Rectal smooth muscle tissue (tissue), 1 donor: ENCODE measurements around the gene MAMDC2.
A peak's percentile ranks its signal among the peaks of the same experiment; 100 is the strongest.

Source experiments
- H3K27ac ChIP-seq: one replicate; pipeline ENCODE4 v1.7.0; 2013; ENCODE audit warnings: low read depth, low read length, inconsistent platforms
- H3K27me3 ChIP-seq: one replicate; pipeline ENCODE4 v1.7.0; 2013; ENCODE audit warnings: low read length; ENCODE audit not compliant: control insufficient read depth, insufficient read depth
- H3K36me3 ChIP-seq: one replicate; pipeline ENCODE4 v1.7.0; 2013; ENCODE audit warnings: low read length; ENCODE audit not compliant: control insufficient read depth, insufficient read depth
- H3K4me1 ChIP-seq: one replicate; pipeline ENCODE4 v1.7.0; 2013; ENCODE audit warnings: low read length; ENCODE audit not compliant: control insufficient read depth, insufficient read depth
- H3K4me3 ChIP-seq: one replicate; pipeline ENCODE4 v1.7.0; 2013; ENCODE audit warnings: low read length
- H3K9ac ChIP-seq: one replicate; pipeline ENCODE4 v1.7.0; 2013; ENCODE audit warnings: low read length

MAMDC2 gene

GRCh38 chr9:70056211-70056944 is 12.7 kb downstream of the MAMDC2 start:
- Histone ChIP-seq H3K4me3 (peak overlapping the region; percentile 20), H3K4me1 (peaks cover 79% of the 10 kb centered on the region), H3K9ac (no peak overlapping the region), H3K27me3 (no peaks in the 10 kb centered on the region), H3K27ac (peak overlapping the region; percentile 92), H3K36me3 (no peaks in the 10 kb centered on the region)

GRCh38 chr9:70058569-70059116 is 15.0 kb downstream of the MAMDC2 start:
- Histone ChIP-seq H3K27me3 (no peaks in the 10 kb centered on the region), H3K4me1 (peaks cover 61% of the 10 kb centered on the region), H3K36me3 (no peaks in the 10 kb centered on the region), H3K4me3 (no peak overlapping the region), H3K9ac (no peak overlapping the region), H3K27ac (peak overlapping the region; percentile 60)

DNA sequence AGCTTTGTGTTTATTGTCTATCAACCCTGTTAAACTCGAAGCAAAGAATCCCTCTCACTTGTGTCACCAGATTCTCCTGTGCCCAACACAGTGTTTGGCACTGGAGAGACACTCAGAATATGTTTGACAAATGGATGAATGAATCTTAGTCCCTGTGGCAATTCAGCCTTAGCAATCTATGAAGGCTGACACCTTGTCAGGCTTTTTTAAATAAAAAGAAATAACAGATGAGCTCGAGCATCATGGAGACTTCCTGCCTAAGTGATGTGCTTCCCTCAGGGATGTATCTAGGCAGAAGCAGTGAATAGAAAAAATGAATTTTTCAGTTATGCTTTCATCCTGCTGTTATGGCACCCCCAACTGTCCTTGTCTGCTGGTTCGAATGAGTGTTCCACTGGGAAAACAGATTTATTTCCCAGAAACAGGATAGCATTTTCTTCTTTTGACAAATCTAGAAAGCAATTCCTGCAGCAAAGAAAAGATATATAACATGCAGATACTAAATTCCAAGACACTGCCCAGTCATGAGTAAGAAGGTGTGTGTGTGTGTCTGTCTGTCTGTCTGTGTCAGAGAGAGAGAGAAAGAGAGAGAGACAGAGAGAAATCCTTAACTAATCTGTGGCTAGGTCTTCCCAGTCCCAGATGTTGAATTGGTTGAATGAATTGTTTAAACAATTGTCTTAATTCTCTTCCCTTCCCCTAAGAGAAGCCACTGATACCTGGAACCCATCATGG is 16.7 kb downstream of the MAMDC2 start:
- peak overlapping the region; percentile 60 for H3K27ac ChIP-seq
- H3K27me3 ChIP-seq: no peaks in the 10 kb centered on the region
- H3K4me3 ChIP-seq: no peak overlapping the region
- H3K9ac ChIP-seq: no peak overlapping the region
- H3K36me3 ChIP-seq: no peaks in the 10 kb centered on the region
- peaks cover 45% of the 10 kb centered on the region for H3K4me1 ChIP-seq

DNA sequence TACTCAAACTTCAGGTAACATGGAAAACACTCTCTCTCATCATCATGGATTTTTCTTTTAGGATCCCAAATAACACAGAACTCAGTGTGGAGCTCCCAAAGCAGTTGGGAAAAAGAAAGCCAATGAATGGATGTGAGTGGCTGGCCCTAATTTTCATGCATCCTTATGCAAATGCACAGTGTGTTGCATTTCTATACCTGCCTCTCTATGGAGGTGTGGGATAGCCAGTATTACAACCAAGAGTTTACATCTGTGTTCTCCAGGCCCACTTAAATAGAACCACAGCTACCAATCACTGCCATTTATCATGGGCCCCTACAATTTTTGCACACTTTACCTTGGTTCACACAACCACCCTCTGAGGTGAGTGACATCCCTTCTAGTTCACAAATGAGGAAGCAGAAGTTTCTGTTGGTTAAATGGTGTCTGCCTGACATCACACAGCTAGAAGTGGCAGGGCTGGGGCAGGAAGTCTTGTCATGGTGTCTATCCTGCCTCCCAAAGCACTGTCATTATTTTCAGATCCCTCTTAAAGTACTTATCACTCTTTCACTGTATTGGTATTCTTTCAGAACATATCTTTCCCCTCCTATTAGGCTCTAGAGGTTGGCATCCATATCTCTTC is 17.3 kb downstream of the MAMDC2 start:
- no peaks in the 10 kb centered on the region for H3K36me3 ChIP-seq
- H3K9ac ChIP-seq: no peak overlapping the region
- H3K27me3 ChIP-seq: no peaks in the 10 kb centered on the region
- no peak overlapping the region for H3K4me3 ChIP-seq
- peak overlapping the region; percentile 3 for H3K27ac ChIP-seq
- H3K4me1 ChIP-seq: peaks cover 44% of the 10 kb centered on the region

- no peak overlapping the region for H3K27ac ChIP-seq
- no peak overlapping the region for H3K4me3 ChIP-seq
- peaks cover 46% of the 10 kb centered on the region for H3K4me1 ChIP-seq
- no peaks in the 10 kb centered on the region for H3K36me3 ChIP-seq
- no peak overlapping the region for H3K9ac ChIP-seq
- H3K27me3 ChIP-seq: no peaks in the 10 kb centered on the region
Observed at GRCh38 chr9:70061776-70062175, 18.1 kb downstream of the MAMDC2 start.

DNA sequence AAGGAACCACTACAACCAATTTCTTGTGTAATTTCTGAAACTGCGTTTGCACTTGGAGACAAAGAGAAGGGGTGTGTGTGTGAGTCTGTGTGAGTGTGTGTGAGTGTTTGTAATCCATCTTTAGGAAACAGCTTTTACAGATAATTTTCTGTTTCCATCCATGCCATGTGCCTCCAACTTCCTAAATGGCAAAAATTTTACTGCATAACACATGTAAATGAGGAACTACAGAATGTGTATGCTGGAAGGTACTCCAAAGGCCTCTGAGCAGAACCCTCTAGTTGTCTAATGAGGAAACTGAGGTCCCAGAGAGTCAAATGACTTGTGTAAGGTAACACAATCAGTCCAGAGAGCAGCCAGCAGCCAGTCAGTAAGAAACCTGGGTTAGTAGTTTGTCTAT is 20.8 kb downstream of the MAMDC2 start:
- H3K4me3 ChIP-seq: no peak overlapping the region
- no peaks in the 10 kb centered on the region for H3K36me3 ChIP-seq
- no peak overlapping the region for H3K9ac ChIP-seq
- H3K27ac ChIP-seq: peak overlapping the region; percentile 41
- H3K4me1 ChIP-seq: peaks cover 34% of the 10 kb centered on the region
- no peaks in the 10 kb centered on the region for H3K27me3 ChIP-seq

DNA sequence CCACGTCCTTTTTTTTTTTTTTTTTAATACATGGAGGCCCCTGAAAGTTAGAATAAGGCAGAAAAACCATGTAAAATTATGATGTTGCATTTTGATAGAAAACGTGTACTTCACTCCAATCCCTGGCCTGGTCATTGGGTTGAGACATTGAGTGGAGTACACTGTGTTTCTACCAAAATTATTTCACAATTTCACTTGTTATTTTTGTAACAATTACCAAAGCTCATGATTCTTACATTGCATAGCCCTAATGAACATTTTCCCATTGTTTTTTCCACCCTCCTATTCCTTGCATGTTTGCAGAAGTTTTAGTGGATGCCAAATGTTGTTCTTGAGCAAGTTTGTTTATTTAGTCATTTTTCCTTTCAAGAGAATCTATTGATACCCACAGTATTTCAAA is 21.9 kb downstream of the MAMDC2 start:
- Histone ChIP-seq H3K27ac (peak overlapping the region; percentile 81), H3K4me1 (peaks cover 36% of the 10 kb centered on the region)

DNA sequence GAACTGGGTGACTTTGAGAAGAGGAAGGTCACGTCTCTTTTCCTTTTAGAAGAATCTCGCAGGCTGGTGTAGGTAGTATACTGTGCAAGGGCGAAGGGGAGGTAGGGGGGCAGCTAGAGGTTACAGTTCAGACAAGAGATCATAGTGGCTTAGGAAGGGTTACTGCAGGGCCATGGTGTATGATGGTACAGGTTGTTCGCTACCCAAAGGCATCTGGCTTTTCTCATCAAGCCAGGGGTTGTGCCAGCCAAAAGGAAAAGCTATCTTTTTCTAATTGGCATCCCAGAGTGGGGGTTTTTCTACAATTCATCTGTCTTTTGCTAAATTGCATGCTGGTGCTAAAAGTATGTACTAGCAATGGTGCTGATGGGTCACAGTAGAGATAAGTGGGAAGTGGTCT is 22.8 kb downstream of the MAMDC2 start:
- H3K9ac ChIP-seq: no peak overlapping the region
- H3K27me3 ChIP-seq: no peaks in the 10 kb centered on the region
- H3K4me1 ChIP-seq: peaks cover 43% of the 10 kb centered on the region
- peak overlapping the region; percentile 81 for H3K27ac ChIP-seq
- no peaks in the 10 kb centered on the region for H3K36me3 ChIP-seq
- no peak overlapping the region for H3K4me3 ChIP-seq

More for the DNA sequence above, 21.9 kb downstream of the MAMDC2 start:
- Histone ChIP-seq H3K36me3 (no peaks in the 10 kb centered on the region), H3K4me3 (no peak overlapping the region), H3K27me3 (no peaks in the 10 kb centered on the region), H3K9ac (no peak overlapping the region)

DNA sequence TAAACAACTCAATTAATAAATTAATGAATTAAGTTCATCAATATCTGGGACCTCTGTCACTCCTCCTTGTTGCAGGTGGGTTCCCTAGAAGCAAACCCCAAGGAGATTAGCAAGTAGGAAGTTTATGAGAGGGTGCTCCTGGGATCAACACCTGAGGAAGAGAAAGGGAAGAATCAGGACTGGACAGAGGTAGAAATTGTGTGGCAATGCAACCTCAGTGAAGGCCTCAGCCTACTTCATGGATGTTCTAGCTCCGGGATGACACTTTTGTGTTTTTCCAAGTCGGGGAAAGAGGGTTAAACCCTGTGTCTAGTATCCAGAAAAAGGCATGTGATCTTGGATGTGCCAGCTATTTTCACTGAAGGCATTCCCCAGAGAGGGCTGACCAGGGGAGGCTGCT is 23.2 kb downstream of the MAMDC2 start:
- no peaks in the 10 kb centered on the region for H3K27me3 ChIP-seq
- no peaks in the 10 kb centered on the region for H3K36me3 ChIP-seq
- no peak overlapping the region for H3K9ac ChIP-seq
- no peak overlapping the region for H3K4me3 ChIP-seq
- peaks cover 44% of the 10 kb centered on the region for H3K4me1 ChIP-seq
- H3K27ac ChIP-seq: peak overlapping the region; percentile 81

DNA sequence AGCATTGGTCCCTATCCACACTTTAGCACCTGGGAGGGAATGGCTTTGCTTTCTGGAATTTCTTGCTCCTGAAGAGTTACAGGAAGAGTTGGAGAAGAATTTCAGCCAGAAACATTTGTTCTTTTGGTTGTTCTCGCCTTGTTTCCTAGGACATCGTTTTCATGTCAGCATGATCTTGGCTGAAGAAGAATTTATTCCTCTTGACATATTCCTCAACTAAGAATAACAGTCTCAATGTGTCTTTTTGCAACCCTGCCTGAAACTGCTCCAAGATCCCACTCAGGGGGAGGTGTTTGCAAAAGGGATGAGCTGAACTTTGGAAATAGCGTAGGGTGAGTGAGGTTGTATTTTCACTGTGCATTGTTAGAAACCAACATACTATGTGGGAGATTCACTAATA is 26.1 kb downstream of the MAMDC2 start:
- H3K27ac ChIP-seq: peak overlapping the region; percentile 81
- H3K36me3 ChIP-seq: no peaks in the 10 kb centered on the region
- H3K4me3 ChIP-seq: no peak overlapping the region
- H3K4me1 ChIP-seq: peaks cover 56% of the 10 kb centered on the region
- H3K27me3 ChIP-seq: no peaks in the 10 kb centered on the region
- no peak overlapping the region for H3K9ac ChIP-seq

- Histone ChIP-seq H3K9ac (no peak overlapping the region), H3K36me3 (no peaks in the 10 kb centered on the region), H3K4me1 (peaks cover 67% of the 10 kb centered on the region), H3K27ac (peak overlapping the region; percentile 93), H3K27me3 (no peaks in the 10 kb centered on the region), H3K4me3 (no peak overlapping the region)
Observed at GRCh38 chr9:70073193-70073592, 29.5 kb downstream of the MAMDC2 start.

GRCh38 chr9:70073756-70074155 is 30.1 kb downstream of the MAMDC2 start:
- Histone ChIP-seq H3K9ac (no peak overlapping the region), H3K4me1 (peaks cover 70% of the 10 kb centered on the region)

More at GRCh38 chr9:70073756-70074155, 30.1 kb downstream of the MAMDC2 start:
- H3K27ac ChIP-seq: peak overlapping the region; percentile 93
- H3K27me3 ChIP-seq: no peaks in the 10 kb centered on the region
- no peak overlapping the region for H3K4me3 ChIP-seq
- H3K36me3 ChIP-seq: no peaks in the 10 kb centered on the region
